Stimulated activated CD8-positive, alpha-beta memory T cell treated with anti-CD3 and anti-CD28 coated beads, Interleukin-15, amount 100 ng/mL, for 1 hour (primary cell): Measurements from ENCODE around the gene NDRG3.

Source experiments
- DNase-seq: peaks from one replicate; pipeline ENCODE4 v3.0.0-alpha.2; 2020; ENCODE audit warnings: low read depth

The NDRG3 gene

GRCh38 chr20:36606158-36607066, 139.5 kb downstream of the NDRG3 start:
- DNase-seq = no peak

- peak; percentile 98 for DNase-seq
These were observed 140.3 kb downstream of the NDRG3 start, which contains the start of gene RAB5IF for GRCh38 chr20:36605399-36606157. Gene RAB5IF, plus strand, starts transcription at chr20:36605779. Its CDS starts 173 bp downstream, at chr20:36605952.

DNA sequence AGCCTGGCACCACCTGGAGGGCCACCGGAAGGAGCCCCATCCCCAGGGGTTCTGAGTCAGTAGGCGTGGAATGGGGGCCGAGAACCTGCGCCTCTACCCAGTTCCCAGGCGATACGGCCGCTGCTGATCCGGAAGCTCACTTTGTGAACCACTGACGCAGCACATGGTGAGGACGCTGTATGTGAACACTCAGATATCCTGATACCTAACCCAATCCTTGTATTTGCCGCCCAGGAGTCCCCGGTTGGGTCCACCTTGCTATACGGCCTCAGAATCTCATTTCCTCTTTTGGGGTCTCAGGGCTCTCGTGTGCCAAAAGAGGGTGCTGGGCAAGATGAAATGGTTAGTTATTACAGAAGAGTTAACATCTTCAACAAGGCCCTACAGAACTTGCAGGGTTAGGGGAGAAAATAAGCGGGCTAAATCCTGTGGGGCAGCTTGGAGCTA, 140.9 kb downstream of the NDRG3 start:
- DNase-seq = peak; percentile 26
